ENCODE results near the gene GTF3C5.

DNA sequence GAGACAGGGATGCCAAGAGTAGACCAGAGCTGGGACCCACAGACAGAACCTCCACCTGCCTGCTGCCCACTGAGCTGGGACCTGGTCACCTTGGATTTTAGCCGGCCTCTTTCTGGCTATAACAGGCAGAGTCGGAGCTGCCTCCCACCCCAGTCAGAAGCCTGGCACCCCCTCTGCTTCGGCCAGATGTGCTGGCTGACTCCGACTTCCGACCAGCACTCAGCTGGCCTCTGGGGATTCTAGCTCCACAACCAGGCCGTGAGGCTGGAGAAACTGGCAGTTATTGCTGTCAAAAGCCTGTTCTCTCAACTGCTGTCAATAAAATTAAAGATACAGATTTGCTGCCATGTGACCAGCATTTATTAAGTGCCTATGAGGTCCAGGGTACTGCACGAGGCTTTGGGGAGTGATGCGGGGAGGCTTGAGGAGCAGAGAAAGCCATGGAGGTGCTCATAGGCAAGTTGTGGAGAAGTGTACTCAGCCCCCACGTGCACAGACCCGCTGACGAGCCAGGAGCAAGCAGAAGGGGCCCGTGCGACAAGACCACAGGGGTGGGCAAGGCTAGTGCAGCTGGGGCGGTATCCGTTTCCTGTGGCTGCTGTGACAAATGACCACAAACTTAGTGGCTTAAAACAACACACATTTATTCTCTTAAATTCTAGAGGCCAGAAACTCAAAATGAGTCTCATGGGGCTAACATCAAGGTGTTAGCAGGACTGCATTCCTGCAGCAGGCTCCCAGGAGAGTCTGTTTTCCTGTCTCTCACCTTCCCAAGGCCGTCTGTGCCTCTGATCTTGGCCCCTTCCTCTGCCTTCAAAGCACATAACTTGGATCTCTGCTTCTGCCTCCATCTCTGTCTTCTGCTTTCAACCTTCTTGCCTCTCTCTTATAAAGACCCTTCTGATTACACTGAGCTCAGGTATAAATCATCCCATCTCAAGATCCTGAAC is 39.2 kb upstream of the GTF3C5 start:
- TF ChIP-seq, protein P1, sequence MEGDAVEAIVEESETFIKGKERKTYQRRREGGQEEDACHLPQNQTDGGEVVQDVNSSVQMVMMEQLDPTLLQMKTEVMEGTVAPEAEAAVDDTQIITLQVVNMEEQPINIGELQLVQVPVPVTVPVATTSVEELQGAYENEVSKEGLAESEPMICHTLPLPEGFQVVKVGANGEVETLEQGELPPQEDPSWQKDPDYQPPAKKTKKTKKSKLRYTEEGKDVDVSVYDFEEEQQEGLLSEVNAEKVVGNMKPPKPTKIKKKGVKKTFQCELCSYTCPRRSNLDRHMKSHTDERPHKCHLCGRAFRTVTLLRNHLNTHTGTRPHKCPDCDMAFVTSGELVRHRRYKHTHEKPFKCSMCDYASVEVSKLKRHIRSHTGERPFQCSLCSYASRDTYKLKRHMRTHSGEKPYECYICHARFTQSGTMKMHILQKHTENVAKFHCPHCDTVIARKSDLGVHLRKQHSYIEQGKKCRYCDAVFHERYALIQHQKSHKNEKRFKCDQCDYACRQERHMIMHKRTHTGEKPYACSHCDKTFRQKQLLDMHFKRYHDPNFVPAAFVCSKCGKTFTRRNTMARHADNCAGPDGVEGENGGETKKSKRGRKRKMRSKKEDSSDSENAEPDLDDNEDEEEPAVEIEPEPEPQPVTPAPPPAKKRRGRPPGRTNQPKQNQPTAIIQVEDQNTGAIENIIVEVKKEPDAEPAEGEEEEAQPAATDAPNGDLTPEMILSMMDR (conservative IDR thresholded peaks at IDR 0.05 in 1 of 2, IDR thresholded peaks at IDR 0.05 in 1 of 2; ENCODE audit: low read depth in 1 of 2, low read length in 2 of 2): no peak
- no peak for TF ChIP-seq EZH2 (IDR thresholded peaks at IDR 0.05; ENCODE audit: low read length, missing control alignments)
